Lung (tissue), 12 donors: ENCODE measurements around the gene MMP25. TPM values are rescaled to one million over a fixed set of nuclear protein-coding genes. Genes with fewer than 3 reads are reported as not detected.

Experiments
- ATAC-seq: fragments of 200-7000 bp; cut with Tn5 transposase; one replicate; pipeline ENCODE4 v1.9.1; 2020; ENCODE audit warnings: moderate number of reproducible peaks; ENCODE audit not compliant: insufficient read depth, low FRiP score
- DNase-seq, 3 donors: peaks; one replicate each; pipeline ENCODE4 v3.0.0-alpha.2; 2013 to 2017
- H3K27ac ChIP-seq, 2 donors: one replicate each; pipeline ENCODE4 v1.5.1; 2013; ENCODE audit warnings: mild to moderate bottlenecking in 2 of 2, moderate library complexity in 2 of 2, control low read depth in 1 of 2, inconsistent platforms in 1 of 2, low read depth in 1 of 2, low read length in 1 of 2
- H3K27me3 ChIP-seq, 3 donors: one replicate each; pipeline ENCODE4 v1.5.1; 2013; ENCODE audit warnings: low read length in 2 of 3; ENCODE audit not compliant: control insufficient read depth in 3 of 3, insufficient read depth in 3 of 3
- H3K36me3 ChIP-seq, 4 donors: one replicate each; pipeline ENCODE4 v1.5.1; 2013; ENCODE audit warnings: low read length in 4 of 4, mild to moderate bottlenecking in 1 of 4, moderate library complexity in 1 of 4; ENCODE audit not compliant: control insufficient read depth in 4 of 4, insufficient read depth in 4 of 4
- H3K4me1 ChIP-seq, 5 donors: one replicate each; pipeline ENCODE4 v1.5.1; 2013; ENCODE audit warnings: low read length in 5 of 5, mild to moderate bottlenecking in 2 of 5, moderate library complexity in 1 of 5; ENCODE audit not compliant: control insufficient read depth in 5 of 5, insufficient read depth in 5 of 5
- H3K4me3 ChIP-seq: one replicate; pipeline ENCODE4 v1.5.1; 2013; ENCODE audit warnings: mild to moderate bottlenecking, control low read depth, moderate library complexity
- H3K9ac ChIP-seq, 2 donors: one replicate each; pipeline ENCODE4 v1.5.1; 2013; ENCODE audit warnings: low read length in 2 of 2, control low read depth in 1 of 2; ENCODE audit not compliant: insufficient read depth in 1 of 2
- H3K9me3 ChIP-seq, 4 donors: one replicate each; pipeline ENCODE4 v1.5.1; 2013; ENCODE audit warnings: low read length in 3 of 4, mild to moderate bottlenecking in 1 of 4, moderate library complexity in 1 of 4; ENCODE audit not compliant: control insufficient read depth in 4 of 4, insufficient read depth in 3 of 4
- WGBS, 2 donors: extraction: QIAGEN DNeasy Blood & Tissue Kit; methylation state at CpG; one replicate each; pipeline ENCODE4 v1.1.7; 2013; 5-methylcytosine and 5-hydroxymethylcytosine counted together
- polyA plus RNA-seq, 2 donors: library from polyadenylated mRNA; stranded (reverse); fragments of 200-250 nt; gene quantifications; one replicate each; pipeline ENCODE4 v1.2.1, GENCODE V29; 2013
- total RNA-seq, 2 donors: library from RNA; depleted of rRNA in 1 of 2; stranded (reverse); fragments of >200 nt in 1 of 2; gene quantifications; one replicate each; pipeline ENCODE4 v1.2.1, GENCODE V29; 2014 to 2021
- TF ChIP-seq, protein P1 (sequence below): IDR thresholded peaks from 2 replicates; pipeline ENCODE4 v1.5.1; 2012; ENCODE audit warnings: mild to moderate bottlenecking; ENCODE audit errors: control extremely low read depth, extremely low read depth
- donor health status: control.
- donor health status: control.
- donor health status: Bipolar disorder and iron deficiency.
- donor health status: healthy.
- donor health status: DM: yes; HTN: yes; CAD: no.

Gene MMP25
- total and polyA plus RNA-seq, 4 donors, result 4.2 to 94.4 (median 20.6) TPM

DNA sequence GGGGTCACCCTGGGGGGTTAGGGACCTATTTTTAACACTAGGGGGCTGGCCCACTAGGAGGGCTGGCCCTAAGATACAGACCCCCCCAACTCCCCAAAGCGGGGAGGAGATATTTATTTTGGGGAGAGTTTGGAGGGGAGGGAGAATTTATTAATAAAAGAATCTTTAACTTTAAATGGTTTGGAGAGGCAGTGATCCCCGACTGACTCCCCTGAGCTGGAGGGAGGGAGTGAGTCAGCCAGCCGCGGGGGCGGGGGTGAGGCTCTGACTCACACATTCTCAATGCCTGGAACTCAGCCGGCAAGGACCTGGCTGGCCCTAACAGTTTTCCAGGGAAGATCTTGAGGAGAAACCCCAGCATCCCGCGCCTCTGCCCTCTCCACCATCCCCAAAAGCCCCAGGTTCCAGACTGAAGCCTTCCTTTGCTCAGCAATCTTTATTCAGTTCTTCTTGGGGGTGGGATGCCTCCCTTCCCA, 24.1 kb upstream of the MMP25 start:
- ATAC-seq (peak; percentile 9), DNase-seq (peak; percentile 82 to 85 (median 83))
- TF ChIP-seq, protein P1, sequence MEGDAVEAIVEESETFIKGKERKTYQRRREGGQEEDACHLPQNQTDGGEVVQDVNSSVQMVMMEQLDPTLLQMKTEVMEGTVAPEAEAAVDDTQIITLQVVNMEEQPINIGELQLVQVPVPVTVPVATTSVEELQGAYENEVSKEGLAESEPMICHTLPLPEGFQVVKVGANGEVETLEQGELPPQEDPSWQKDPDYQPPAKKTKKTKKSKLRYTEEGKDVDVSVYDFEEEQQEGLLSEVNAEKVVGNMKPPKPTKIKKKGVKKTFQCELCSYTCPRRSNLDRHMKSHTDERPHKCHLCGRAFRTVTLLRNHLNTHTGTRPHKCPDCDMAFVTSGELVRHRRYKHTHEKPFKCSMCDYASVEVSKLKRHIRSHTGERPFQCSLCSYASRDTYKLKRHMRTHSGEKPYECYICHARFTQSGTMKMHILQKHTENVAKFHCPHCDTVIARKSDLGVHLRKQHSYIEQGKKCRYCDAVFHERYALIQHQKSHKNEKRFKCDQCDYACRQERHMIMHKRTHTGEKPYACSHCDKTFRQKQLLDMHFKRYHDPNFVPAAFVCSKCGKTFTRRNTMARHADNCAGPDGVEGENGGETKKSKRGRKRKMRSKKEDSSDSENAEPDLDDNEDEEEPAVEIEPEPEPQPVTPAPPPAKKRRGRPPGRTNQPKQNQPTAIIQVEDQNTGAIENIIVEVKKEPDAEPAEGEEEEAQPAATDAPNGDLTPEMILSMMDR, result no peak
- Histone ChIP-seq H3K36me3 (peaks cover 0 to 19% (median 7%) of the 10 kb centered on the region in 4 donors), H3K4me3 (no peak overlapping the region), H3K27me3 (peaks cover 0 to 10% (median 6%) of the 10 kb centered on the region in 3 donors), H3K27ac (peak overlapping the region; percentile 96), H3K4me1 (peaks cover 0 to 39% (median 26%) of the 10 kb centered on the region in 5 donors), H3K9me3 (no peaks in the 10 kb centered on the region), H3K9ac (no peak overlapping the region)
- WGBS, 2 donors, result 17 to 31% methylated on average over 8 of the region's 8 CpGs

DNA sequence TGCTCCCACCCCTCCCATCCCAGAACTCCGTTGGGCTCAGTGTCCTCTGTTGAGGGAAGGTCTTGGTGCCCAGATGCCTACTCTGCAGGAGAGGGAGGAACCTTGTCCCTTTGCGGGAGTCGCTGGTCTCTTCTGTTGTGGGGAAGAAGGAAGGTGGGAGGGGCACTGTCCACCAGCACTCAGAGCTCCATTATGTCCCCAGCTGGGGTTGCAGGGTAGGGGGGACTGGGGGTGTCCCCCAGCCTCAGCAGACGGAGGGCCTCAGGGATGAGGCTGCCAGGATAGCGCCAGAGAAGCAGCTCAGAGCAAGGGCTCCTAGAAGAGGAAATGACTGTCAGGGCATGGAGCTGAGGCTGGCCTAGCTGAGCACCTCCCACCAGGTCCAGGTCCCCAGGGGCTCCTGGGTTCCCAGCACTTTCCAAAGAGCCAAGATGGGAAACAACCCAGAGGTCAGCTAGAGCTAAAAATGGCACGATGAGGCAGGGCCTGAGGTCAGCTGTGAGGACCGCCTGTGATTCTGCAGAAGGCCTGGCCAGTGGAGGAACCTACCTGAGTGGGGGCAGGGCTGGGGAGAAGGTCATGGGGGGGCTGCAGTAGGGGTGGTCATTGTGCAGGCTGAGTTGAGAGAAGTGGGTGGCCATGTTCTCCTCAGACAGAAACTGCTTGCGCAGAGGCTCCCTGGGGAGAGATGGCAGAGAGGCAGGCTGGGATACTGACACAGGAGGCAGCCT, 23.5 kb upstream of the MMP25 start:
- Histone ChIP-seq H3K4me1 (peaks cover 0 to 39% (median 26%) of the 10 kb centered on the region in 5 donors), H3K9me3 (no peaks in the 10 kb centered on the region), H3K4me3 (peak overlapping the region; percentile 53), H3K27ac (peak overlapping the region; percentile 92 to 96), H3K36me3 (peaks cover 0 to 21% (median 7%) of the 10 kb centered on the region in 4 donors), H3K9ac (no peak overlapping the region), H3K27me3 (peaks cover 0 to 10% (median 6%) of the 10 kb centered on the region in 3 donors)
- DNase-seq (no peak), ATAC-seq (no peak)
- TF ChIP-seq, protein P1, result no peak
- 50 to 51% methylated on average over 8 of the region's 8 CpGs for WGBS, 2 donors

DNA sequence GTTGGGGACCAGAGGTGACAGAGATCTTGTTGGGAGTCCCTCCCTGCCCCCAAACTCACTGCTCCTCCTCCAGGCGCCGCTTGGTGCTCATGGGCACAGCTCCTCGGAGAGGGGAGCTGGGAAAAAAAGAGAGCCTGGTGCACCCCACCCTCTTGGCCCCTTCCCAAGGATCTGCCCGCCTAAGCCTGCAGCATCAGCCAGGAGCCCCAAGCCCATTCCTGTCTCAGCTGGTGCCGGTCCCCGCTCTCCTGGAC, 23.0 kb upstream of the MMP25 start:
- Histone ChIP-seq H3K27ac (peak overlapping the region; percentile 92 to 96), H3K9ac (no peak overlapping the region), H3K36me3 (peaks cover 0 to 21% (median 7%) of the 10 kb centered on the region in 4 donors), H3K27me3 (peaks cover 0 to 5% (median 4%) of the 10 kb centered on the region in 3 donors), H3K4me1 (peaks cover 0 to 40% (median 21%) of the 10 kb centered on the region in 5 donors), H3K4me3 (peak overlapping the region; percentile 53), H3K9me3 (no peaks in the 10 kb centered on the region)
- DNase-seq (no peak), ATAC-seq (no peak)
- 32 to 36% methylated on average over 6 of the region's 6 CpGs for WGBS, 2 donors
- TF ChIP-seq, protein P1, result no peak
